IPS DF 4.7 (cell line): ENCODE results near the gene ATP6V0C.

Source experiments
- DNase-seq: peaks from one replicate; pipeline ENCODE4 v3.0.0-alpha.2; 2013; ENCODE audit warnings: low spot score; ENCODE audit errors: extremely low read depth

ATP6V0C gene

GRCh38 chr16:2508722-2509400, 4.9 kb upstream of the ATP6V0C start:
- no peak for DNase-seq

GRCh38 chr16:2511128-2511800, 2.5 kb upstream of the ATP6V0C start:
- no peak for DNase-seq

GRCh38 chr16:2511996-2512734, 1.6 kb upstream of the ATP6V0C start:
- no peak for DNase-seq

- DNase-seq, result no peak
Measured at GRCh38 chr16:2512735-2513404, 882 bp upstream of the ATP6V0C start.

DNA sequence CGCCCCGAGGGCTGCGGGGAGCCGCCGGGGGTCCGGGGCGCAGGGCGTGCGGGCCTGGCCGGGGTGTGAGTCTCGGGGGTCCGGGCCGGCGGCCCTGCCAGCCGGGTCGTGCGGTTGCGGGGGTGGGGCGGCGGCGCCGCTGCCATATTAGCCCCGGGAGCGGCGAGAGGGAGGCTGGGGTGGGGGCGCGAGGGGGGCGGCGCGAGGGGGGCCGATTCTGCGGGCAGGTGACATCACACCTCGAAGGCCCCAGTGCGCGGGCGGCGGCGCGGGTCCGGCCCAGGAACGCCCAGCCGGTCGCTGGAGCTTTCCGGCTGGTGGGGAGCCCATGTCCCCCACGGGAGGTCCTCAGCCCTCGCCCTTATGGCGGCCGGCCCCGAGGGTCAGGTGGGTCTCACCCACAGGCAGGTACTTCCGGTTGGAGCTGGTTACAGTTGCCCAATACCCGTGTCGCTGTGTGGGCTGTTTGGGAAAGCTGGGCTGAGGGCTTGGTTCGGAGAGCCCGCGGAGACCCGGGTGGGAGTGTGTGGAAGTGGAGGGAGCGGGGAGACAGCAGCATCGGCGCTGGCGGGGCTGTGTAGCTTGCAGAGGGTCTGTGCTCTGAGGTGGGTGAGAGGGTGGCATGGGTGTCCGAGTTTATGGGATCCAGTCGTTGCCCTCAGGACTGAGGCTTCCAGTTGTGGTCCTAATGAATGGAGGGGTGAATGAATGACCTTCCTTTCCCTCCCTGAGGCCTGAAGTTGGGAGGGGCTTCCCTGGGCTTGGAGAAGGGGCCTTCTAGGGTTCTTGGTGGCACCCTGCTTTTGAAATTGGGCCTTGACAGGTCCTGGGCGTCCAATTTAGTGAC, 804 bp downstream of the ATP6V0C start:
- DNase-seq, result no peak

- no peak for DNase-seq
Measured at GRCh38 chr16:2515180-2515851, 1.6 kb downstream of the ATP6V0C start.

DNA sequence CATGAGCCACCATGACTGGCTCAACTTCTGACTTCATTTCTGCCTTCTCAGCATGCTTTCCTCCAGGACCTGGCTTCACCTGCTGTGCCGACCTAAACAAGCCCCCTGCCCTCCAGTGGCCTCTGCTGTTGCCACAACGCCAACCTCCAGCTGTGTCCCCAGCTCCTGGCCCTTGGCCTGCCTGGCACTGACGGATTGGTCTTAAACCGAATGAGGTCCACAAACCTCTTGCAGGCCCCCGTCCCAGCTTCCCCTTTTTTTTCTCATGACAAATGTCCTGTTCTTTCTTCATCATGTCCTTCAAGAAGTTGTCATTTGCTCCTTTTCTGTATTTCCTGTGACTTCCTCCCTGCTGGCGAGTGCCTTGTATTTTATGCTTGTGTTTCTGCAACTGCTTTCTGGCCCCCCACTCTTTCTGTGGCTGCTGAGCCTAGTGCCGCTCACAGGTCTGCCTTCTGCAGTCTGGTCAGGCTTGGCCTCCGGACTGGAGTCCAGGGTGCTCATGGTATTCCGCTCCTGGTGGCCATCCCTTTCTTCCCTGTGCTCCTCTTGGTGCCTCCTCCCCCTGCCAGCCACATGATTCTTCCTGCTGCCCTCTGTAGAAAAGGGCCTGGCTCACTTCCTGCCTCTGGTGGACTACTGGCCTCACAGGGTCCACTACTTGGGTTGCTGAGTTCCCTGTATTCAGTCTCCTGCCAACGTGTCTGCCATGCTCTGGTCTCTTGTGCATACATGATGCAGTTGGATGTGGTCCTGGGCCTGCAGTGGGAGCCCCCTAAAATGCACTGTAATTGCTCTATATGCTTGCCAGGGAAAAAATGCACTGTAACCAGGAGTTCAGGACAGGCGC, 2.9 kb downstream of the ATP6V0C start:
- no peak for DNase-seq

GRCh38 chr16:2517954-2518605, 4.3 kb downstream of the ATP6V0C start:
- no peak for DNase-seq

- DNase-seq, result no peak
Measured at GRCh38 chr16:2518823-2519710, 5.3 kb downstream of the ATP6V0C start.

DNA sequence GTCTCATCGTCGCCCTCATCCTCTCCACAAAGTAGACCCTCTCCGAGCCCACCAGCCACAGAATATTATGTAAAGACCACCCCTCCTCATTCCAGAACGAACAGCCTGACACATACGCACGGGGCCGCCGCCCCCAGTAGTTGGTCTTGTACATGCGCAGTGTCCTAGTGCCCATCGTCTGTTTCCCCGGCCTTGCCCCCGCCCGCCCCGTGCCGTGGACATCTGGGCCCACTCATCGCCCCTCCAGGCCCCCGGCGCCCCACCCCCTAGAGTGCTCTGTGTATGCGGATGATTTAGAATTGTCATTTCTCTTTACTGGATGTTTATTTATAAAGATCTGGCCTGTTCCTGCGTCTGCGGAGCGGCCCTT, 5.9 kb downstream of the ATP6V0C start:
- DNase-seq, result no peak

GRCh38 chr16:2520097-2520783, 6.5 kb downstream of the ATP6V0C start, which contains the start of gene AMDHD2:
TSS of gene AMDHD2 (plus strand) at chr16:2520371. CDS start at chr16:2520459, 88 bp downstream.
- no peak for DNase-seq

DNA sequence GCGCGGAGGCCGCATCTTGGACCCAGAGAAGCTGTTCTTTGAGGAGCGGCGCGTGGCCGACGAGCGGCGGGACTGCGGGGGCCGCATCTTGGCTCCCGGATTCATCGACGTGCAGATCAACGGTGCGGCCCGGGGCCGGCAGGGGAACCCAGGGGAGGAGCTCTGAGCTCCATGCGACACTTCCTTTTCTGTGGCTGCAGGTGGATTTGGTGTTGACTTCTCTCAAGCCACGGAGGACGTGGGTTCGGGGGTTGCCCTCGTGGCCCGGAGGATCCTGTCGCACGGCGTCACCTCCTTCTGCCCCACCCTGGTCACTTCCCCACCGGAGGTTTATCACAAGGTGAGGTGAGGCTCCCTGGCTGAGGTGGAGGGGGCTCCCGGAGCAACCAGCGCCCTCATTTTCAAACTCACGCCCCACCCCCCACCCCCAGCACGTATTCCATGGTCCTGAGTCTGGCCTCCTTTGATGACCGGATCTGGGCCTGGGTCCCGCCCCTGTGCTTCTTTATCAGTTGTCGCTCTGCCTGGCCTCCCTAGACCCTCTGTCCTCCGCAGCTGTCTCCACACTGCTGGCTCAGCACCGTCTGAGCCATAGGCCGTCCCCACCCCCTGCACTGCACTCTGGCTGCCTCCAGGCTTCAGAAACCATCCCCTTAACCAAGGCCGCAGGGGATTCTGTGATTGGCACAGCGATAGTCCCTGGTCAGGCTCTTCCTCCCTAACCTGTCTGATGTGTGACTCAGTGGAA, 7.2 kb downstream of the ATP6V0C start:
- DNase-seq, result no peak

DNA sequence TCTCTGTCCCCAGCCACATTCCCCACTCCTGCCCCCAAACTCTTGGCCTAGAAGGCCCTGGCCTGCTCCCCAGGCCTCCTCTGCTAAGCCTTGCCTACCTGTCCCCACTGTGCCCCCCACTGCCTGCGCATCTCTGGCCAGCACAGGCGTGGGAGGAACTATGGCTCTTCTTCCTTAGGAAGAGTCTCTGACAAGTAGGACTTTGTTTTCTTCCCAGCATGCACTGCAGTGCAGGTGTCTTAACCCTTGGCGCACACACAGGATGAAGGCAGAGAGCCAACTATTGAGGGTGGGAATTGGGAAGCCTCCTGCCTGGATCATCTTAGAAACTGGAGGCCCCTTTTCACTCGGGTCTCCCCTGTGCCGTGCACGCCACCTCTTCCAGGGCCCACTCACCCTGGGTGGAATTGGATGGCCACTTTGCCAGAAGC, 10.1 kb downstream of the ATP6V0C start:
- no peak for DNase-seq

DNA sequence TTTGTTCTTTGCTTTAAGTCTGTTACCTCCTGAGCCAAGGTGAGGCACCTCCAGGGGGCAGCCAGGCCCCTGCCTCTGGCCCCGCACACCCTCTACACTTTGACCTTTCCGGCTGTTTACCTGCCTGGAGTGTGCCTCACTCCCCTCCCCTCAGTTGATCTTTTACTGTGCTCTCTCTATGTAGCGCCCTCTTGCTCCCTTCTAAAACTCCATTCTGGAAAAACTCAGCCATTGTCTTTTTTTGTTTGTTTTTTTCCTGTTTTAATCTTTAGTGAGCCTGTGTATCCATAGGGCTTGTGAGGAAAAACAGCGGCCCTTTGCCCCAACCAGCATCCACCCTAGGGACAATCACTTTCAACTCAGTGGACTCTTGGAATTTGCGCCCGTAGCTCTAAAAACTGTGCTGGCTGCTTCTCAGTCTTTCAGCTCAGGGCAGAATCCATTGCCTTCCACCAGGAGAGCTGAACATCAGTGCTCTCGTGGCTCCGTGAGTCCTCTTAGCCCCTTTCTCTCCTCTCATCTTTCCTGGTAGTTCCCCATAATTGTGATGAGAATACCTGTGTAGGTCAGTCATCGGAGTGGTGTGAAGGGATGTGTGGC, 10.7 kb downstream of the ATP6V0C start:
- DNase-seq, result no peak

- no peak for DNase-seq
Measured at GRCh38 chr16:2526135-2526534, 12.4 kb downstream of the ATP6V0C start.
